Measurements from ENCODE around the gene ZMYND11. TPM values are rescaled to one million over a fixed set of nuclear protein-coding genes. Genes with fewer than 3 reads are reported as not detected.

The ZMYND11 gene
- total RNA-seq, 1 experiment from 2014 or later: 37.5 TPM

DNA sequence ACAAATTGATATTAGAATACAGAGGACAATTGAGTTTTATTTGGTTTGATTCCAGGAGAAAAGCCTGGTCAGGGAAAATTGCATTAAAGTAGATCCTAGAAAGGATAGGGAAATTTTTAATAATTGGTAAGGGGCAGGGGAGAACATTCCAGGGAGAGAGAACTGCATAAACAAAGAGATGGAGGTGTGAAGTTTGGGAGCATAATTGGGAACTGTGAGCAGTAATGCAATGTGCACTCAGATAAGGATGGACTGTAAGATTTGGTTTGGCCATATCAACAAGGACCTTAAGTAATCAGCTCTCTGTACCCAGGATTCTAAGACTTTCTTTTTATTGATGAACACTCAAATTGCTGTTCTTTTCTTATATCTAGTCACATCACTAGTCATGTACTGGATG lies 41.4 kb downstream of the ZMYND11 start:
- ATAC-seq (no peak), DNase-seq (ENCODE audit: low read depth, low spot score) (no peak)
- CTCF ChIA-PET: no interaction called here
- POLR2A ChIA-PET: no interaction called here
- TF ChIP-seq CTCF (IDR thresholded peaks at IDR 0.05): no peak
- no peak for TF ChIP-seq TCF7L2 (IDR thresholded peaks at IDR 0.05; ENCODE audit: low read depth, low read length)
- TF ChIP-seq, protein P1, sequence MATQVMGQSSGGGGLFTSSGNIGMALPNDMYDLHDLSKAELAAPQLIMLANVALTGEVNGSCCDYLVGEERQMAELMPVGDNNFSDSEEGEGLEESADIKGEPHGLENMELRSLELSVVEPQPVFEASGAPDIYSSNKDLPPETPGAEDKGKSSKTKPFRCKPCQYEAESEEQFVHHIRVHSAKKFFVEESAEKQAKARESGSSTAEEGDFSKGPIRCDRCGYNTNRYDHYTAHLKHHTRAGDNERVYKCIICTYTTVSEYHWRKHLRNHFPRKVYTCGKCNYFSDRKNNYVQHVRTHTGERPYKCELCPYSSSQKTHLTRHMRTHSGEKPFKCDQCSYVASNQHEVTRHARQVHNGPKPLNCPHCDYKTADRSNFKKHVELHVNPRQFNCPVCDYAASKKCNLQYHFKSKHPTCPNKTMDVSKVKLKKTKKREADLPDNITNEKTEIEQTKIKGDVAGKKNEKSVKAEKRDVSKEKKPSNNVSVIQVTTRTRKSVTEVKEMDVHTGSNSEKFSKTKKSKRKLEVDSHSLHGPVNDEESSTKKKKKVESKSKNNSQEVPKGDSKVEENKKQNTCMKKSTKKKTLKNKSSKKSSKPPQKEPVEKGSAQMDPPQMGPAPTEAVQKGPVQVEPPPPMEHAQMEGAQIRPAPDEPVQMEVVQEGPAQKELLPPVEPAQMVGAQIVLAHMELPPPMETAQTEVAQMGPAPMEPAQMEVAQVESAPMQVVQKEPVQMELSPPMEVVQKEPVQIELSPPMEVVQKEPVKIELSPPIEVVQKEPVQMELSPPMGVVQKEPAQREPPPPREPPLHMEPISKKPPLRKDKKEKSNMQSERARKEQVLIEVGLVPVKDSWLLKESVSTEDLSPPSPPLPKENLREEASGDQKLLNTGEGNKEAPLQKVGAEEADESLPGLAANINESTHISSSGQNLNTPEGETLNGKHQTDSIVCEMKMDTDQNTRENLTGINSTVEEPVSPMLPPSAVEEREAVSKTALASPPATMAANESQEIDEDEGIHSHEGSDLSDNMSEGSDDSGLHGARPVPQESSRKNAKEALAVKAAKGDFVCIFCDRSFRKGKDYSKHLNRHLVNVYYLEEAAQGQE (IDR thresholded peaks at IDR 0.05; ENCODE audit: insufficient read depth in 1 of 2, low read depth in 2 of 2, low read length in 1 of 2): no peak
- no peak for TF ChIP-seq SIN3A (IDR thresholded peaks at IDR 0.05; ENCODE audit: borderline replicate concordance, insufficient read depth, low read depth, low read length)
- TF ChIP-seq POLR2AphosphoS5 (IDR thresholded peaks at IDR 0.05; ENCODE audit: low read depth, low read length): no peak
- H3K4me3 ChIP-seq (ENCODE audit: low read depth in 2 of 2, low read length in 2 of 2): no peak overlapping the region
- H3K36me3 ChIP-seq (ENCODE audit: control insufficient read depth, insufficient read depth, low read length): no peaks in the 10 kb centered on the region
- H3K9me3 ChIP-seq (ENCODE audit: control insufficient read depth, insufficient read depth, low read depth, low read length): no peaks in the 10 kb centered on the region
- no peaks in the 10 kb centered on the region for H3K4me1 ChIP-seq (ENCODE audit: control insufficient read depth, insufficient read depth, low read length)
- in situ Hi-C loops (cut with HindIII; ENCODE audit: low pct_unique_long_range_greater_than_20kb, low sequenced_read_pairs) (no loop called here), intact Hi-C loops (cut with micrococcal nuclease; ENCODE audit: unreplicated experiment) (no loop called here)
- BruUV-seq (replicated peaks): no TSS peak
- H3K27ac ChIP-seq (ENCODE audit: low read length): no peak overlapping the region
- no peaks in the 10 kb centered on the region for H3K27me3 ChIP-seq (ENCODE audit: control insufficient read depth, insufficient read depth, low read length)

GRCh38 chr10:178208-178607 lies 43.0 kb downstream of the ZMYND11 start:
- H3K4me3 ChIP-seq (ENCODE audit: low read depth in 2 of 2, low read length in 2 of 2): no peak overlapping the region
- POLR2A ChIA-PET: no interaction called here
- H3K9me3 ChIP-seq (ENCODE audit: control insufficient read depth, insufficient read depth, low read depth, low read length): no peaks in the 10 kb centered on the region
- no peaks in the 10 kb centered on the region; the same call in 1 of the 2 replicates for H3K36me3 ChIP-seq (ENCODE audit: control insufficient read depth, insufficient read depth, low read length)
- TF ChIP-seq CTCF (IDR thresholded peaks at IDR 0.05) (peak; percentile 29; the same call in 1 of the 2 replicates), SIN3A (IDR thresholded peaks at IDR 0.05; ENCODE audit: borderline replicate concordance, insufficient read depth, low read depth, low read length) (no peak)
- CTCF ChIA-PET: no interaction called here
- H3K4me1 ChIP-seq (ENCODE audit: control insufficient read depth, insufficient read depth, low read length): no peaks in the 10 kb centered on the region
- ATAC-seq (no peak), DNase-seq (ENCODE audit: low read depth, low spot score) (peak; percentile 4)
- H3K27ac ChIP-seq (ENCODE audit: low read length): no peak overlapping the region
- in situ Hi-C loops (cut with HindIII; ENCODE audit: low pct_unique_long_range_greater_than_20kb, low sequenced_read_pairs): no loop called here
- intact Hi-C loops (cut with micrococcal nuclease; ENCODE audit: unreplicated experiment): no loop called here
- BruUV-seq (replicated peaks): no TSS peak
- no peaks in the 10 kb centered on the region for H3K27me3 ChIP-seq (ENCODE audit: control insufficient read depth, insufficient read depth, low read length)

Data from Panc1 (cell line).